ENCODE data around the gene NUPR1.

Gene NUPR1

GRCh38 chr16:28532940-28533647, 5.7 kb downstream of the NUPR1 start:
- H3K79me1 ChIP-seq (ENCODE audit: low read length): peaks cover 15% of the 10 kb centered on the region
- H3K4ac ChIP-seq (ENCODE audit: low read depth, low read length): no peak overlapping the region
- H2BK5ac ChIP-seq (ENCODE audit: low read depth, low read length, poor library complexity): peak overlapping the region; percentile 7
- H2BK12ac ChIP-seq (ENCODE audit: low read length): peak overlapping the region; percentile 90
- no peak overlapping the region for H3K4me2 ChIP-seq (ENCODE audit: low read length)
- peak overlapping the region; percentile 45 for H3K14ac ChIP-seq (ENCODE audit: low read length)
- H4K91ac ChIP-seq (ENCODE audit: low read depth, low read length): peak overlapping the region; percentile 70
- H4K8ac ChIP-seq (ENCODE audit: low read depth, low read length): peak overlapping the region; percentile 31
- no peak overlapping the region for H2AK5ac ChIP-seq (ENCODE audit: low read length)
- peaks cover 4% of the 10 kb centered on the region for H3K9me3 ChIP-seq (ENCODE audit: insufficient read depth, low read depth, low read length)
- no peak overlapping the region for H3K4me3 ChIP-seq (ENCODE audit: low read depth, low read length)
- no CpG with 5 or more reads among the region's 5 CpGs for WGBS (ENCODE audit: extremely low coverage, insufficient coverage, insufficient read length)
- peak overlapping the region; percentile 12 for H3K27ac ChIP-seq (ENCODE audit: low read depth, low read length)
- H2BK120ac ChIP-seq (ENCODE audit: insufficient read depth, low read length, poor library complexity): peak overlapping the region; percentile 71
- H3K27me3 ChIP-seq (ENCODE audit: insufficient read depth, low read length): no peaks in the 10 kb centered on the region
- H2AFZ ChIP-seq (ENCODE audit: insufficient read depth, low read length, poor library complexity): no peak overlapping the region
- H4K12ac ChIP-seq (ENCODE audit: low read depth, low read length): no peak overlapping the region
- peaks cover 2% of the 10 kb centered on the region for H3K79me2 ChIP-seq (ENCODE audit: control insufficient read depth, insufficient read depth, low read length, poor library complexity)
- peaks cover 13 to 14% of the 10 kb centered on the region in 2 experiments for H3K4me1 ChIP-seq (ENCODE audit: control insufficient read depth in 1 of 2, insufficient read depth in 2 of 2, low read length in 2 of 2)
- DNase-seq: no peak
- H3K23ac ChIP-seq (ENCODE audit: low read length): no peak overlapping the region
- no peak overlapping the region for H3K9ac ChIP-seq (ENCODE audit: low read length)
- no peak overlapping the region for H3K18ac ChIP-seq (ENCODE audit: low read length)
- no peaks in the 10 kb centered on the region for H3K36me3 ChIP-seq (ENCODE audit: control insufficient read depth in 1 of 2, insufficient read depth in 2 of 2, low read length in 2 of 2)

GRCh38 chr16:28531777-28532744, 6.7 kb downstream of the NUPR1 start:
- no peak overlapping the region for H3K4me3 ChIP-seq (ENCODE audit: low read depth, low read length)
- peak overlapping the region; percentile 22 for H4K8ac ChIP-seq (ENCODE audit: low read depth, low read length)
- H3K4me2 ChIP-seq (ENCODE audit: low read length): no peak overlapping the region
- no peak overlapping the region for H3K9ac ChIP-seq (ENCODE audit: low read length)
- peak overlapping the region; percentile 45 for H3K27ac ChIP-seq (ENCODE audit: low read depth, low read length)
- no peak overlapping the region for H3K4ac ChIP-seq (ENCODE audit: low read depth, low read length)
- WGBS (ENCODE audit: extremely low coverage, insufficient coverage, insufficient read length): no CpG with 5 or more reads among the region's 9 CpGs
- no peak overlapping the region for H2BK12ac ChIP-seq (ENCODE audit: low read length)
- no peak overlapping the region for H3K18ac ChIP-seq (ENCODE audit: low read length)
- peak; percentile 70 to 83 for DNase-seq
- H4K12ac ChIP-seq (ENCODE audit: low read depth, low read length): no peak overlapping the region
- no peak overlapping the region for H2BK5ac ChIP-seq (ENCODE audit: low read depth, low read length, poor library complexity)
- H4K91ac ChIP-seq (ENCODE audit: low read depth, low read length): peak overlapping the region; percentile 13
- peaks cover 18% of the 10 kb centered on the region for H3K79me1 ChIP-seq (ENCODE audit: low read length)
- H3K9me3 ChIP-seq (ENCODE audit: insufficient read depth, low read depth, low read length): peaks cover 4% of the 10 kb centered on the region
- H2AFZ ChIP-seq (ENCODE audit: insufficient read depth, low read length, poor library complexity): no peak overlapping the region
- no peaks in the 10 kb centered on the region for H3K27me3 ChIP-seq (ENCODE audit: insufficient read depth, low read length)
- peaks cover 2% of the 10 kb centered on the region for H3K79me2 ChIP-seq (ENCODE audit: control insufficient read depth, insufficient read depth, low read length, poor library complexity)
- no peaks in the 10 kb centered on the region for H3K36me3 ChIP-seq (ENCODE audit: control insufficient read depth in 1 of 2, insufficient read depth in 2 of 2, low read length in 2 of 2)
- no peak overlapping the region for H2AK5ac ChIP-seq (ENCODE audit: low read length)
- H2BK120ac ChIP-seq (ENCODE audit: insufficient read depth, low read length, poor library complexity): no peak overlapping the region
- H3K4me1 ChIP-seq (ENCODE audit: control insufficient read depth in 1 of 2, insufficient read depth in 2 of 2, low read length in 2 of 2): peaks cover 13 to 21% of the 10 kb centered on the region in 2 experiments
- no peak overlapping the region for H3K23ac ChIP-seq (ENCODE audit: low read length)
- H3K14ac ChIP-seq (ENCODE audit: low read length): no peak overlapping the region

- Histone ChIP-seq H4K91ac (ENCODE audit: low read depth, low read length) (peak overlapping the region; percentile 90), H3K4me3 (ENCODE audit: low read depth, low read length) (no peak overlapping the region), H3K9me3 (ENCODE audit: insufficient read depth, low read depth, low read length) (peaks cover 4% of the 10 kb centered on the region), H2AFZ (ENCODE audit: insufficient read depth, low read length, poor library complexity) (no peak overlapping the region), H4K12ac (ENCODE audit: low read depth, low read length) (no peak overlapping the region), H3K27ac (ENCODE audit: low read depth, low read length) (peak overlapping the region; percentile 84), H3K27me3 (ENCODE audit: insufficient read depth, low read length) (no peaks in the 10 kb centered on the region), H3K4me1 (ENCODE audit: control insufficient read depth in 1 of 2, insufficient read depth in 2 of 2, low read length in 2 of 2) (peaks cover 17 to 29% of the 10 kb centered on the region in 2 experiments), H2BK12ac (ENCODE audit: low read length) (no peak overlapping the region), H3K9ac (ENCODE audit: low read length) (no peak overlapping the region), H3K14ac (ENCODE audit: low read length) (no peak overlapping the region), H3K79me1 (ENCODE audit: low read length) (peaks cover 31% of the 10 kb centered on the region), H2AK5ac (ENCODE audit: low read length) (no peak overlapping the region), H3K4ac (ENCODE audit: low read depth, low read length) (no peak overlapping the region), H3K18ac (ENCODE audit: low read length) (no peak overlapping the region), H2BK5ac (ENCODE audit: low read depth, low read length, poor library complexity) (peak overlapping the region; percentile 27), H3K79me2 (ENCODE audit: control insufficient read depth, insufficient read depth, low read length, poor library complexity) (peaks cover 2% of the 10 kb centered on the region), H3K23ac (ENCODE audit: low read length) (no peak overlapping the region), H3K36me3 (ENCODE audit: control insufficient read depth in 1 of 2, insufficient read depth in 2 of 2, low read length in 2 of 2) (no peaks in the 10 kb centered on the region), H4K8ac (ENCODE audit: low read depth, low read length) (peak overlapping the region; percentile 61), H2BK120ac (ENCODE audit: insufficient read depth, low read length, poor library complexity) (peak overlapping the region; percentile 46), H3K4me2 (ENCODE audit: low read length) (no peak overlapping the region)
- DNase-seq: peak; percentile 46 to 81
These were observed 9.7 kb downstream of the NUPR1 start for GRCh38 chr16:28529124-28529523.

- Histone ChIP-seq H3K4me2 (ENCODE audit: low read length) (no peak overlapping the region), H3K9me3 (ENCODE audit: insufficient read depth, low read depth, low read length) (peaks cover 4% of the 10 kb centered on the region), H3K27ac (ENCODE audit: low read depth, low read length) (peak overlapping the region; percentile 84), H2AK5ac (ENCODE audit: low read length) (peak overlapping the region; percentile 85), H4K91ac (ENCODE audit: low read depth, low read length) (peak overlapping the region; percentile 97), H2AFZ (ENCODE audit: insufficient read depth, low read length, poor library complexity) (peak overlapping the region; percentile 75), H2BK12ac (ENCODE audit: low read length) (peak overlapping the region; percentile 96), H3K27me3 (ENCODE audit: insufficient read depth, low read length) (no peaks in the 10 kb centered on the region), H3K4me3 (ENCODE audit: low read depth, low read length) (no peak overlapping the region), H3K79me2 (ENCODE audit: control insufficient read depth, insufficient read depth, low read length, poor library complexity) (peaks cover 2% of the 10 kb centered on the region), H3K79me1 (ENCODE audit: low read length) (peaks cover 31% of the 10 kb centered on the region), H3K23ac (ENCODE audit: low read length) (no peak overlapping the region), H2BK5ac (ENCODE audit: low read depth, low read length, poor library complexity) (peak overlapping the region; percentile 88), H3K4ac (ENCODE audit: low read depth, low read length) (peak overlapping the region; percentile 95), H2BK120ac (ENCODE audit: insufficient read depth, low read length, poor library complexity) (peak overlapping the region; percentile 98), H3K9ac (ENCODE audit: low read length) (peak overlapping the region; percentile 43), H3K14ac (ENCODE audit: low read length) (peak overlapping the region; percentile 94), H3K36me3 (ENCODE audit: control insufficient read depth in 1 of 2, insufficient read depth in 2 of 2, low read length in 2 of 2) (no peaks in the 10 kb centered on the region), H3K18ac (ENCODE audit: low read length) (peak overlapping the region; percentile 93), H4K8ac (ENCODE audit: low read depth, low read length) (peak overlapping the region; percentile 88), H3K4me1 (ENCODE audit: control insufficient read depth in 1 of 2, insufficient read depth in 2 of 2, low read length in 2 of 2) (peaks cover 17 to 29% of the 10 kb centered on the region in 2 experiments), H4K12ac (ENCODE audit: low read depth, low read length) (peak overlapping the region; percentile 58)
- WGBS (ENCODE audit: extremely low coverage, insufficient coverage, insufficient read length): no CpG with 5 or more reads among the region's 5 CpGs
- no peak for DNase-seq
These were observed 10.3 kb downstream of the NUPR1 start for GRCh38 chr16:28528463-28528867.

All from trophoblast cell (in vitro differentiated cells and primary cell).